GM10248 (cell line): ENCODE measurements around the gene ACSF3.

Source experiments
- CTCF ChIA-PET: fragments of 300-600 bp; sonication (Branson Sonifier 250); formaldehyde crosslinking; extraction: SDS; loops from one replicate; lab custom pipeline; 2021; ENCODE audit warnings: antibody characterized with exemption; lab: Yijun Ruan, JAX
- POLR2A ChIA-PET: fragments of 350-650 bp; sonication (Branson Sonifier 250); formaldehyde crosslinking; extraction: SDS; loops from one replicate; lab custom pipeline; 2020; ENCODE audit warnings: antibody characterized with exemption; lab: Yijun Ruan, JAX
- DNase-seq: peaks from one replicate; pipeline ENCODE4 v3.0.0; 2012; ENCODE audit errors: extremely low spot score
- TF ChIP-seq, protein P1 (sequence below): IDR thresholded peaks from 2 replicates; pipeline ENCODE4 v1.5.1; 2012; ENCODE audit warnings: mild to moderate bottlenecking, low read depth; ENCODE audit errors: extremely low read depth, missing control alignments, control extremely low read depth

Gene ACSF3

DNA sequence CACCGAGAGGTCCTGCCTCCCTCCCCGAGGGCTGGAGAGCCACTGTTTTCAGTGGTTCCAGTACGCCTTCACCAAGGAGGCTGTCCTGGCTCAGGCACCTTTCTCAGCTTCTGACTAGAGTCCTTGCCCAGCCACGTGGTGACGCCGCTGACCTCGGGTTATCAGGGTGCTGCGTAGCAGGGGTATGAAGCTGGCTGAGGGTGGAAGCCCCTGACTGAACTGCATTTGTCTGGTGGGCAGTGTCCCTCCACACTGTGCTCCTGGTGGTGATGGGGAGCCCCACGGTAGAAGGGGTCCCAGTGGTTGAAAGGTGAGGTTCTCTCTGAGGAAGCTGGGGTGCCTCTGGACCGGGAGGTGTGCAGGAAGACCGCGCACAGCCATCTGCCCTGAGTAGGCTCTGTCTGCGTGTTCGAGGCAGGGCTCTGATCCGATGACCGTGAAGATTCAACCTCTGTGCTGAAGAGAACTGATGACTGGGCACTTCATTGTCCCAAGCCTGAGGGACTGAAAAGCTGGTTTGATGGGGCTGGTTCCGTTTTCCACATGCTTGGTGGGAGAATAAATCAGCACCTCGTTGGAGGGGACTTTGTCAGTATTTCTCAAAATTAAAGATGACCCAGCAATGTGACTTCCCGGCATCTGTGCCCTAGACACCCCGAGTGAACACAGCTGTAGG is 2.5 kb downstream of the ACSF3 start:
- TF ChIP-seq, protein P1, sequence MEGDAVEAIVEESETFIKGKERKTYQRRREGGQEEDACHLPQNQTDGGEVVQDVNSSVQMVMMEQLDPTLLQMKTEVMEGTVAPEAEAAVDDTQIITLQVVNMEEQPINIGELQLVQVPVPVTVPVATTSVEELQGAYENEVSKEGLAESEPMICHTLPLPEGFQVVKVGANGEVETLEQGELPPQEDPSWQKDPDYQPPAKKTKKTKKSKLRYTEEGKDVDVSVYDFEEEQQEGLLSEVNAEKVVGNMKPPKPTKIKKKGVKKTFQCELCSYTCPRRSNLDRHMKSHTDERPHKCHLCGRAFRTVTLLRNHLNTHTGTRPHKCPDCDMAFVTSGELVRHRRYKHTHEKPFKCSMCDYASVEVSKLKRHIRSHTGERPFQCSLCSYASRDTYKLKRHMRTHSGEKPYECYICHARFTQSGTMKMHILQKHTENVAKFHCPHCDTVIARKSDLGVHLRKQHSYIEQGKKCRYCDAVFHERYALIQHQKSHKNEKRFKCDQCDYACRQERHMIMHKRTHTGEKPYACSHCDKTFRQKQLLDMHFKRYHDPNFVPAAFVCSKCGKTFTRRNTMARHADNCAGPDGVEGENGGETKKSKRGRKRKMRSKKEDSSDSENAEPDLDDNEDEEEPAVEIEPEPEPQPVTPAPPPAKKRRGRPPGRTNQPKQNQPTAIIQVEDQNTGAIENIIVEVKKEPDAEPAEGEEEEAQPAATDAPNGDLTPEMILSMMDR = no peak
- ChIA-PET CTCF (interaction anchor here (1.0 to 1.8 kb wide), 2 partner anchors 18 to 71 kb away, joined by 3 to 5 read pairs; no protein-coding TSS in a partner anchor), POLR2A (no interaction called here)
- DNase-seq = no peak

DNA sequence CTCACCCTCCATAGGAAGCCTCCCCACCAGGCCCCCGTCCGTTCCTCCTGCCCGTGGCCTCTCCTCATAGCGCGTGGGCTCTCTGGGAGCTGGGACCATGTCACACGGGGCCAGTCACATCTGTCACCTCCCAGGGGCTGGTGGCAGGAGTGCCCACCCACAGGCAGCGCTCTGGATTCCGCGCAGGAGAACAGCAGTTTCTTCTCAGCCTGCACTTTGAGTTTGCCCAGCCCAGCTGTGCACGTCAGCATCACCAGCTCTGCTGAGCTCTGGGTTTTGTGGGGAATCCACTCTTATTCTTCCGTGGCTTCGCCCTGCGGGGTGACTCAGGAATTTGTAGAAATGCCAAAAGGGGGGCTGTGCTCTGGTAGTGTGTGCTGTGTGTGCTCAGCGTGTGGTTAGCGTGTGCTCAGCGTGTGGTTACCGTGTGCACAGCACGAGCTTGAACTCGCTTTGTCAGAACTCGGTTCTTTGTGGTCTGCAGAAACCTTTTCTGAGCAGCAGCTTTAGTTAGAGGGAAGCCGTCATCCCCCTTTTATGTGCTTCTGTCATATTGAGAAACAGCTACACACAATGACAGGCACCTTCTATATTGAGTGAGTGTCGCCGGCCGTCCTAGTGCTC is 3.2 kb downstream of the ACSF3 start:
- ChIA-PET POLR2A (no interaction called here), CTCF (interaction anchor here (1.0 to 1.8 kb wide), 3 partner anchors 18 to 73 kb away, joined by 3 to 5 read pairs (median 4); no protein-coding TSS in a partner anchor)
- TF ChIP-seq, protein P1 = no peak
- DNase-seq = no peak

DNA sequence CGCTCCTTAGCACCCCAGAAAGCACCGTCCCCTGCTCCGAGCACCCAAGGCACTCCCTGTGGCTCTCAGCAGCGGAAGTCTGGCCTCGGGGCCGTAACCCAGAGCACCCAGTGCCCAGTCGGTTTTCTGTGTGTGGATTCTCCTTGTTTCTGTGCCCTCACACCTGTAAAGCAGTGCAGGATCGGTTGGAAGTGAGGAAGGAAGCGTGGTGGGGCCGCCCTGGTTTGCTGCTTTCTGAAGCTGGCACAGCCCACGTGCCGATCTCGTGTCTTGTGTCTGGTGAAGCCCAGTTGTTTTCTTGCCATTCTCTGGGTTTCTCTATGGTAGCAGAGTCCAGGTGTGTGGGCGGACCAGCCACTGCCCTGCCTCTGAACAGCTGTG is 3.7 kb downstream of the ACSF3 start:
- CTCF ChIA-PET = interaction anchor here (1.0 to 1.8 kb wide), 3 partner anchors 8 to 72 kb away, joined by 3 to 5 read pairs (median 4); no protein-coding TSS in a partner anchor
- no peak for DNase-seq
- TF ChIP-seq, protein P1 = no peak
- POLR2A ChIA-PET = interaction anchor here (0.6 kb wide), 1 partner anchor 37 kb away, joined by 3 read pairs; no protein-coding TSS in a partner anchor

DNA sequence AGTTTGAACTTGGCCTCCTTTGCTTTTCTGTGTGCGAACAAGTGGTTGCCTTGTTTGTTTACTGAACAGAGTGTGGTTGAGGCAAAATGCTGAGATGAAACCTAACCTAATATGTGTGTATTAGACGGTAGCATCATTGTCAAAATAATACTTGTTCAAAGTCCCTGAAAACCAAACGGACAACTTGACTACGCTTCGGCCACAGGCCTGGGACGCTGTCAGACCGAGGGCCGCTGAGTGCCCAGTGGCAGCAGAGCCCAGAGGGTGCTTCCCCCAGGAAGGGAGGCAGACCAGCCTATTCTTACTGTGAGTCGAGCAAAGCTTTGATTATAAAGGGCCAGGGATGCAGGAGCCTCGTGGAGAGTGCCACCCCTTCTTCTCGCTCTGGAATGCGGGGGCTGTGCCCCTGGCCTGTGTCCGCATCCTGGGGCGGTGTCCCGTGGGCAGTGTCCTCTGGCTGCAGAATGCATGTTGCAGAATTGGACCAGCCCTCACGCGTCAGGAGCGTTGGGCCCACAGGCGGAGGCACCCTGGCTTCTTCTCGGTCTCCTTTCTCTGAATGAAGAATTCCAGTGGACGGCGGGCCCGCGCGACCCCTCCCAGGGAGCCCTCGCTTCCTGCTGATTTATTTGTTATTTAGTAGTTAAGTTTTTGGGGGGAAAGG is 5.2 kb downstream of the ACSF3 start:
- no peak for DNase-seq

DNA sequence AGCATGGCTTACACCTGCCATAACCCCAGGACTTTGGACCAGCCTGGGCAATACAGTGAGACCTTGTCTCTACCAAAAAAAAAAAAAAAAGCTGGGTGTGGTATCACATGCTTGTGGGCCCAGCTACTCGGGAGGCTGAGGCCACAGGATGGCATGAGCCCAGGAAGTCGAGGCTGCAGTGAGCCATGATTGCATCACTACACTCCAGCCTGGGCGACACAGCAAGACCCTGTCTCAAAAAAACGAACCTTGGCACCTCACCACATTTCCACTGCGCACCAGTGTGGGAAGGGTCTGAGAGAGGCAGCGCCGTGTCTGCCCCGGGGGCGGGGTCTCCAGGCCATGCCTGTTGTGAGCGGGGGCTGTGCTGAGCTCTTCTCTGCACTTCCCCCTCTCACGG is 6.3 kb downstream of the ACSF3 start:
- TF ChIP-seq, protein P1 = no peak
- CTCF ChIA-PET = interaction anchor here (2.1 kb wide), 1 partner anchor 56 kb away, joined by 5 read pairs; no protein-coding TSS in a partner anchor
- no peak for DNase-seq
- POLR2A ChIA-PET = no interaction called here

More for the DNA sequence above, 5.2 kb downstream of the ACSF3 start:
- TF ChIP-seq, protein P1 = no peak
- POLR2A ChIA-PET = no interaction called here
- CTCF ChIA-PET = interaction anchor here (1.0 to 2.1 kb wide), 2 partner anchors 16 to 57 kb away, joined by 3 to 5 read pairs; no protein-coding TSS in a partner anchor

DNA sequence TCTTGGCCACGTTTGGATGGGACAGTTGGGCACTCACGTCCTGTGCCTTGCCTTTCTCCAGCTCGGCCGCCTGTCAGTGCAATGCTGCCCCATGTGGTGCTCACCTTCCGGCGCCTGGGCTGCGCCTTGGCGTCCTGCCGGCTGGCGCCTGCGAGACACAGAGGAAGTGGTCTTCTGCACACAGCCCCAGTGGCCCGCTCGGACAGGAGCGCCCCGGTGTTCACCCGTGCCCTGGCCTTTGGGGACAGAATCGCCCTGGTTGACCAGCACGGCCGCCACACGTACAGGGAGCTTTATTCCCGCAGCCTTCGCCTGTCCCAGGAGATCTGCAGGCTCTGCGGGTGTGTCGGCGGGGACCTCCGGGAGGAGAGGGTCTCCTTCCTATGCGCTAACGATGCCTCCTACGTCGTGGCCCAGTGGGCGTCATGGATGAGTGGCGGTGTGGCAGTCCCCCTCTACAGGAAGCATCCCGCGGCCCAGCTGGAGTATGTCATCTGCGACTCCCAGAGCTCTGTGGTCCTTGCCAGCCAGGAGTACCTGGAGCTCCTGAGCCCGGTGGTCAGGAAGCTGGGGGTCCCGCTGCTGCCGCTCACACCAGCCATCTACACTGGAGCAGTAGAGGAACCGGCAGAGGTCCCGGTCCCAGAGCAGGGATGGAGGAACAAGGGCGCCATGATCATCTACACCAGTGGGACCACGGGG is 7.1 kb downstream of the ACSF3 start:
- TF ChIP-seq, protein P1 = no peak
- CTCF ChIA-PET = no interaction called here
- no peak for DNase-seq
- POLR2A ChIA-PET = no interaction called here
